Keratinocyte (primary cell): ENCODE measurements around the gene BCL2.

Experiments
- CTCF ChIP-seq, 3 experiments: IDR thresholded peaks in 1 of 3; conservative IDR thresholded peaks in 1 of 3; optimal IDR thresholded peaks in 1 of 3; 2 replicates in 2 of 3; 3 replicates in 1 of 3; pipeline versions ENCODE3 to v1.5.1; 2011; ENCODE audit warnings: low read length in 3 of 3, mild to moderate bottlenecking in 3 of 3, moderate library complexity in 2 of 3, control low read depth in 1 of 3, inconsistent platforms in 1 of 3; ENCODE audit not compliant: insufficient read depth in 2 of 3; ENCODE audit errors: extremely low read depth in 1 of 3
- EZH2 ChIP-seq: IDR thresholded peaks from one replicate; pipeline ENCODE4 v1.6.1; 2012; ENCODE audit warnings: inconsistent platforms, mild to moderate bottlenecking, low read length, moderate library complexity

DNA sequence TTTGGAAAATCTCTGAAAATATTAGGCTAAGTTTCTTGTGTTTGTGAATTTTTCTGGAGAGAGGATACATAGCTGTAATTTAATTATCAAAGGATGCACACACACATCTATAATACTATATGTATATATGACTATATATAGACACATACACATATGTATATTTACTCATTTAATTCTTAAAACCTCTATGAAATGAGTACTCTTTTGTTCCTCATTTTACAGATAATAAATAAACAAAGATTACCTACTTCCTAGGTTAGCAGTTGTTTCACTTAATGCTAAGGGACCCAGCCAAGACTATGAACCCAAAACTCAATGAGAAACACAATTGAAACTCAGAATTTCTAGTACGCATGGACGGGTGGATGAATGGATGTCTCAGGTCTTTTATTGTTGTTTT lies 145.6 kb downstream of the BCL2 start:
- TF ChIP-seq CTCF (optimal IDR thresholded peaks at IDR 0.05 in 1 of 3, IDR thresholded peaks at IDR 0.05 in 1 of 3, conservative IDR thresholded peaks at IDR 0.05 in 1 of 3; ENCODE audit: extremely low read depth in 1 of 3, insufficient read depth in 2 of 3, low read length in 3 of 3), result no peak
- TF ChIP-seq EZH2, result no peak
